Progenitor cell of endocrine pancreas (in vitro differentiated cells): ENCODE data around the gene LINS1. TPM values are rescaled to one million over a fixed set of nuclear protein-coding genes. Genes with fewer than 3 reads are reported as not detected.

Source experiments
- DNase-seq: peaks from one replicate; pipeline ENCODE4 v3.0.0; 2021; ENCODE audit warnings: low spot score; ENCODE audit not compliant: unreplicated experiment
- H3K27ac Mint-ChIP-seq: 2 replicates; pipeline ENCODE4 v1.8.0; 2021; ENCODE audit warnings: mild to moderate bottlenecking, moderate library complexity, mixed read lengths
- H3K27me3 Mint-ChIP-seq: 2 replicates; pipeline ENCODE4 v1.8.0; 2021; ENCODE audit warnings: mixed read lengths
- H3K36me3 Mint-ChIP-seq: 2 replicates; pipeline ENCODE4 v1.8.0; 2022; ENCODE audit warnings: mixed read lengths; ENCODE audit not compliant: insufficient read depth
- H3K4me1 Mint-ChIP-seq: 2 replicates; pipeline ENCODE4 v1.8.0; 2021; ENCODE audit warnings: low read depth, mixed read lengths
- H3K4me3 Mint-ChIP-seq: 2 replicates; pipeline ENCODE4 v1.8.0; 2021; ENCODE audit warnings: low read depth, mild to moderate bottlenecking, moderate library complexity, mixed read lengths
- H3K9me3 Mint-ChIP-seq: 2 replicates; pipeline ENCODE4 v1.8.0; 2021; ENCODE audit warnings: low read depth, mixed read lengths
- total RNA-seq: library from RNA; stranded (reverse); gene quantifications from 2 replicates; pipeline ENCODE4 v1.2.1, GENCODE V29; 2021
- TF ChIP-seq, protein P1 (sequence below): fragments of 200-600 bp; sonication (generic); IDR thresholded peaks from one replicate; pipeline ENCODE4 v1.5.0; 2021; ENCODE audit warnings: antibody characterized with exemption, mild to moderate bottlenecking; ENCODE audit not compliant: unreplicated experiment

The LINS1 gene
- total RNA-seq, 1 donor from 2014 or later: 17.7 TPM

DNA sequence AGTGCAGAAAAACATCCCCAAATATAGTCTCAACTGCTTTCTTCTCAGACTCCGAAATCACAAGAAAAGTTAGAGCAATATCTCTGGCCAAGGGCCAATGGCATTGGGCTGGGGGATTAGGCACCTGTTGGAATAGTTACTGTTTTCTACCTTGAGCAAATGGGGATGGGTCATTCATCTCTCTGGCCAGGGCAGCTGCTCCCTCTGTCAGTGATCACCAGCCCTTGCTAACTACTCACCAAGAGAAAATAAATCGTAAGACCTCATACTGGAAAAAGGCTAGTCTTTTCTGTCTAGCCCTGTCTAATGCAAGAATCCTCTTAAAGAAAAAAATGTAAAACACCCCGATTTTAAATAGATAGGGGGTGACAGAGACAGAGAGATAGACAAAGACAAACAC lies 84.1 kb downstream of the LINS1 start:
- DNase-seq: no peak
- no peak overlapping the region for H3K4me3 Mint-ChIP-seq
- no peaks in the 10 kb centered on the region for H3K36me3 Mint-ChIP-seq
- TF ChIP-seq, protein P1, sequence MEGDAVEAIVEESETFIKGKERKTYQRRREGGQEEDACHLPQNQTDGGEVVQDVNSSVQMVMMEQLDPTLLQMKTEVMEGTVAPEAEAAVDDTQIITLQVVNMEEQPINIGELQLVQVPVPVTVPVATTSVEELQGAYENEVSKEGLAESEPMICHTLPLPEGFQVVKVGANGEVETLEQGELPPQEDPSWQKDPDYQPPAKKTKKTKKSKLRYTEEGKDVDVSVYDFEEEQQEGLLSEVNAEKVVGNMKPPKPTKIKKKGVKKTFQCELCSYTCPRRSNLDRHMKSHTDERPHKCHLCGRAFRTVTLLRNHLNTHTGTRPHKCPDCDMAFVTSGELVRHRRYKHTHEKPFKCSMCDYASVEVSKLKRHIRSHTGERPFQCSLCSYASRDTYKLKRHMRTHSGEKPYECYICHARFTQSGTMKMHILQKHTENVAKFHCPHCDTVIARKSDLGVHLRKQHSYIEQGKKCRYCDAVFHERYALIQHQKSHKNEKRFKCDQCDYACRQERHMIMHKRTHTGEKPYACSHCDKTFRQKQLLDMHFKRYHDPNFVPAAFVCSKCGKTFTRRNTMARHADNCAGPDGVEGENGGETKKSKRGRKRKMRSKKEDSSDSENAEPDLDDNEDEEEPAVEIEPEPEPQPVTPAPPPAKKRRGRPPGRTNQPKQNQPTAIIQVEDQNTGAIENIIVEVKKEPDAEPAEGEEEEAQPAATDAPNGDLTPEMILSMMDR: no peak
- H3K9me3 Mint-ChIP-seq: no peaks in the 10 kb centered on the region
- no peak overlapping the region for H3K27ac Mint-ChIP-seq
- H3K4me1 Mint-ChIP-seq: no peaks in the 10 kb centered on the region
- H3K27me3 Mint-ChIP-seq: no peaks in the 10 kb centered on the region

Other genes with a start within 250 kb of the LINS1 start
- gene CERS3, start 73.2 kb downstream of the LINS1 start, total RNA-seq: 0.38 TPM in 1 of 2 replicates, not detected in the other
- gene ASB7, start 405 bp upstream of the LINS1 start, total RNA-seq: 17.4 and 18.9 TPM in 2 replicates